Mammary epithelial cell (primary cell): ENCODE results near the gene GLYR1.

Experiments
- CTCF ChIP-seq, 2 donors: IDR thresholded peaks in 1 of 2; conservative IDR thresholded peaks in 1 of 2; 2 replicates each; pipeline ENCODE4 v1.5.1; 2011 to 2012; ENCODE audit warnings: inconsistent platforms in 2 of 2, low read length in 2 of 2, mild to moderate bottlenecking in 2 of 2, control low read depth in 1 of 2, low read depth in 1 of 2; ENCODE audit not compliant: insufficient read depth in 1 of 2; ENCODE audit errors: extremely low read depth in 1 of 2
- EZH2 ChIP-seq: IDR thresholded peaks from 2 replicates; pipeline ENCODE4 v1.6.1; 2012; ENCODE audit warnings: low read length, inconsistent platforms, borderline replicate concordance

GRCh38 chr16:4870138-4870671 is 23.1 kb upstream of the GLYR1 start:
- no peak for TF ChIP-seq CTCF (conservative IDR thresholded peaks at IDR 0.05 in 1 of 2, IDR thresholded peaks at IDR 0.05 in 1 of 2; ENCODE audit: extremely low read depth in 1 of 2, insufficient read depth in 1 of 2, low read depth in 1 of 2, low read length in 2 of 2)
- no peak for TF ChIP-seq EZH2
